ENCODE results near the gene ABCA7. TPM values are rescaled to one million over a fixed set of nuclear protein-coding genes. Genes with fewer than 3 reads are reported as not detected.

The ABCA7 gene
- total RNA-seq (2022) = 10.3 and 18.2 TPM in 2 replicates
- Bru-seq, nascent RNA = percentile 28 among the genes with signal in this experiment
- percentile 47 among the genes with signal in this experiment for BruChase-seq, experiment 1, labeled RNA remaining after a 6-hour chase
- percentile 34 among the genes with signal in this experiment for BruChase-seq, experiment 2, labeled RNA remaining after a 2-hour chase
- long read RNA-seq, partial matches to known transcripts = 4 of 12 reads
- long read RNA-seq, other reads (novel, unspliced or antisense) = 7 of 12 reads

GRCh38 chr19:1039646-1040475, at the start of gene ABCA7:
ABCA7 (plus strand) TSS chr19:1040107; CDS start chr19:1041362, 1,255 bp downstream.
- H3K4me1 Mint-ChIP-seq (ENCODE audit: insufficient read depth, unreplicated experiment) = peaks cover 10% of the 10 kb centered on the region
- peak within 1 kb of the TSS; percentile 92 for H3K4me3 Mint-ChIP-seq (ENCODE audit: unreplicated experiment)
- no TSS peak for BruUV-seq (replicated peaks)
- CTCF ChIA-PET = interaction anchor here (0.6 kb wide), 1 partner anchor 10 kb away, joined by 3 read pairs; no protein-coding TSS in a partner anchor
- intact Hi-C loops (cut with micrococcal nuclease) = no loop called here
- POLR2A ChIA-PET = interaction anchor here (0.5 to 5.1 kb wide), 12 partner anchors 12 to 226 kb away, joined by 3 to 97 read pairs (median 4); partner anchors contain the start of genes CNN2 and RNU6-2
- peaks cover 52% of the 10 kb centered on the region for H3K36me3 Mint-ChIP-seq (ENCODE audit: insufficient read depth, unreplicated experiment)
- H3K27me3 Mint-ChIP-seq (ENCODE audit: insufficient read depth, unreplicated experiment) = no peaks in the 10 kb centered on the region
- H3K9me3 Mint-ChIP-seq (ENCODE audit: unreplicated experiment) = no peaks in the 10 kb centered on the region
- no peak for TF ChIP-seq CTCF (IDR thresholded peaks at IDR 0.05; ENCODE audit: unreplicated experiment)
- H3K27ac Mint-ChIP-seq (ENCODE audit: low read depth, unreplicated experiment) = peak within 1 kb of the TSS; percentile 67
- peak; percentile 98 for DNase-seq (ENCODE audit: unreplicated experiment)

- Mint-ChIP-seq H3K4me3 (ENCODE audit: unreplicated experiment) (no peak overlapping the region), H3K36me3 (ENCODE audit: insufficient read depth, unreplicated experiment) (peaks cover 43% of the 10 kb centered on the region), H3K4me1 (ENCODE audit: insufficient read depth, unreplicated experiment) (peaks cover 7% of the 10 kb centered on the region), H3K27ac (ENCODE audit: low read depth, unreplicated experiment) (no peak overlapping the region), H3K9me3 (ENCODE audit: unreplicated experiment) (no peaks in the 10 kb centered on the region), H3K27me3 (ENCODE audit: insufficient read depth, unreplicated experiment) (no peaks in the 10 kb centered on the region)
- POLR2A ChIA-PET = no interaction called here
- intact Hi-C loops (cut with micrococcal nuclease) = no loop called here
- CTCF ChIA-PET = interaction anchor here (0.5 kb wide), 1 partner anchor 132 kb away, joined by 3 read pairs; no protein-coding TSS in a partner anchor
- no peak for TF ChIP-seq CTCF (IDR thresholded peaks at IDR 0.05; ENCODE audit: unreplicated experiment)
- DNase-seq (ENCODE audit: unreplicated experiment) = no peak
- BruUV-seq (replicated peaks) = no TSS peak
These were observed 49.8 kb upstream of the ABCA7 start for GRCh38 chr19:990119-990571.

GRCh38 chr19:990746-991145, 49.2 kb upstream of the ABCA7 start:
- CTCF ChIA-PET = no interaction called here
- Mint-ChIP-seq H3K27me3 (ENCODE audit: insufficient read depth, unreplicated experiment) (no peaks in the 10 kb centered on the region), H3K36me3 (ENCODE audit: insufficient read depth, unreplicated experiment) (peaks cover 43% of the 10 kb centered on the region)

More at GRCh38 chr19:990746-991145, 49.2 kb upstream of the ABCA7 start:
- TF ChIP-seq CTCF (IDR thresholded peaks at IDR 0.05; ENCODE audit: unreplicated experiment) = no peak
- Mint-ChIP-seq H3K27ac (ENCODE audit: low read depth, unreplicated experiment) (no peak overlapping the region), H3K9me3 (ENCODE audit: unreplicated experiment) (no peaks in the 10 kb centered on the region), H3K4me3 (ENCODE audit: unreplicated experiment) (no peak overlapping the region), H3K4me1 (ENCODE audit: insufficient read depth, unreplicated experiment) (peaks cover 1% of the 10 kb centered on the region)
- no TSS peak for BruUV-seq (replicated peaks)
- POLR2A ChIA-PET = no interaction called here
- intact Hi-C loops (cut with micrococcal nuclease) = no loop called here
- no peak for DNase-seq (ENCODE audit: unreplicated experiment)

Data from MCF 10A (cell line).